Measurements from ENCODE around the gene ROR1. TPM values are rescaled to one million over a fixed set of nuclear protein-coding genes. Genes with fewer than 3 reads are reported as not detected.

Gene ROR1
- total RNA-seq, 1 experiment from 2014 or later, result 2.7 TPM

- H3K9me2 ChIP-seq (ENCODE audit: insufficient read depth), result no peaks in the 10 kb centered on the region
- no peak overlapping the region for H3K4me2 ChIP-seq (ENCODE audit: low read length)
- DNase-seq (ENCODE audit: low read depth, low spot score) (no peak), ATAC-seq (no peak)
- intact Hi-C loops (cut with micrococcal nuclease), result no loop called here
- no peaks in the 10 kb centered on the region for H3K27me3 ChIP-seq (ENCODE audit: insufficient read depth, low read length)
- no peaks in the 10 kb centered on the region for H3K79me2 ChIP-seq (ENCODE audit: insufficient read depth, low read length)
- RAD21 ChIA-PET (ENCODE audit: low non-redundant PET in 1 of 2, low total read pairs in 2 of 2, uncharacterized antibody in 2 of 2, unreplicated experiment in 2 of 2), result no interaction called here
- CTCF ChIA-PET, result no interaction called here
- H2AFZ ChIP-seq (ENCODE audit: low read depth, low read length, poor library complexity, severe bottlenecking), result no peak overlapping the region
- no peaks in the 10 kb centered on the region for H4K20me1 ChIP-seq (ENCODE audit: insufficient read depth)
- no peak for TF ChIP-seq RAD21 (IDR thresholded peaks at IDR 0.05; ENCODE audit: low read depth)
- no peak for TF ChIP-seq REST (IDR thresholded peaks at IDR 0.05; ENCODE audit: low read depth)
- no peak for TF ChIP-seq ZFX (IDR thresholded peaks at IDR 0.05)
- TF ChIP-seq ELF1 (IDR thresholded peaks at IDR 0.05; ENCODE audit: borderline replicate concordance, low read depth), result no peak
- no peak for TF ChIP-seq YY1 (IDR thresholded peaks at IDR 0.05; ENCODE audit: extremely low read depth, insufficient replicate concordance, low read depth, low read length)
- no peak for TF ChIP-seq CBX3 (IDR thresholded peaks at IDR 0.05; ENCODE audit: low read depth)
- POLR2A ChIA-PET, result no interaction called here
- no peaks in the 10 kb centered on the region for H3K36me3 ChIP-seq (ENCODE audit: control insufficient read depth in 1 of 2, insufficient read depth in 2 of 2, low read length in 2 of 2)
- BruUV-seq (replicated peaks), result no TSS peak
- peaks cover 18 to 45% of the 10 kb centered on the region in 2 experiments for H3K4me1 ChIP-seq (ENCODE audit: control insufficient read depth in 1 of 2, insufficient read depth in 2 of 2, low read length in 2 of 2)
- no peak overlapping the region for H3K4me3 ChIP-seq (replicated peaks in 1 of 2; ENCODE audit: low read depth in 1 of 2, low read length in 2 of 2)
- no peak overlapping the region for H3K9ac ChIP-seq (ENCODE audit: low read length)
- H3K9me3 ChIP-seq (ENCODE audit: control insufficient read depth in 1 of 2, insufficient read depth in 1 of 2, low read depth in 1 of 2, low read length in 2 of 2), result no peaks in the 10 kb centered on the region
- H3K27ac ChIP-seq (ENCODE audit: low read depth, low read length), result no peak overlapping the region
Measured at GRCh38 chr1:63875636-63876035, 101.8 kb downstream of the ROR1 start.

All from HCT116 (cell line).